Right renal pelvis (tissue), 4 donors: ENCODE data around the gene FAM53B. TPM values are rescaled to one million over a fixed set of nuclear protein-coding genes. Genes with fewer than 3 reads are reported as not detected.

ENCODE experiments used
- DNase-seq, 4 donors: peaks; one replicate each; pipeline ENCODE4 v3.0.0-alpha.2; 2013; ENCODE audit warnings: low read depth in 4 of 4, low spot score in 3 of 4, missing footprints in 1 of 4
- polyA plus RNA-seq, 4 donors: library from polyadenylated mRNA; unstranded; fragments of 120-200 nt; gene quantifications; one replicate each; pipeline ENCODE4 v1.2.1, GENCODE V29; 2013; ENCODE audit not compliant: insufficient read length in 4 of 4

FAM53B gene
- polyA plus RNA-seq, 4 donors: 21.4 to 28.3 (median 28.1) TPM

- no peak for DNase-seq
These were observed 45.4 kb downstream of the FAM53B start for GRCh38 chr10:124698545-124699469.

- DNase-seq: no peak
These were observed 46.2 kb downstream of the FAM53B start for GRCh38 chr10:124697837-124698544.

- no peak for DNase-seq
These were observed 46.7 kb downstream of the FAM53B start for GRCh38 chr10:124697443-124697836.

GRCh38 chr10:124696446-124697392 lies 47.5 kb downstream of the FAM53B start:
- no peak for DNase-seq

GRCh38 chr10:124695259-124695658 lies 48.9 kb downstream of the FAM53B start:
- DNase-seq: no peak

- DNase-seq: no peak
These were observed 49.5 kb downstream of the FAM53B start for GRCh38 chr10:124694481-124695220.

GRCh38 chr10:124693801-124694416 lies 50.3 kb downstream of the FAM53B start:
- DNase-seq: no peak

- DNase-seq: peak in 1 of 4 donors; percentile 75
These were observed 50.8 kb downstream of the FAM53B start for GRCh38 chr10:124693396-124693795.

GRCh38 chr10:124692100-124692446 lies 52.1 kb downstream of the FAM53B start:
- no peak for DNase-seq

GRCh38 chr10:124691421-124692099 lies 52.6 kb downstream of the FAM53B start:
- DNase-seq: no peak

- DNase-seq: no peak
These were observed 53.2 kb downstream of the FAM53B start for GRCh38 chr10:124691002-124691401.

GRCh38 chr10:124689911-124690498 lies 54.2 kb downstream of the FAM53B start:
- DNase-seq: no peak

GRCh38 chr10:124688889-124689670 lies 55.1 kb downstream of the FAM53B start:
- no peak for DNase-seq

- DNase-seq: no peak
These were observed 55.8 kb downstream of the FAM53B start for GRCh38 chr10:124688386-124688785.

GRCh38 chr10:124686707-124687376 lies 57.3 kb downstream of the FAM53B start:
- DNase-seq: no peak

- DNase-seq: no peak
These were observed 58.9 kb downstream of the FAM53B start for GRCh38 chr10:124685261-124685660.

GRCh38 chr10:124683814-124684213 lies 60.4 kb downstream of the FAM53B start:
- no peak for DNase-seq
